ENCODE measurements around the gene SV2B.

The SV2B gene

GRCh38 chr15:91199511-91199910, 99.5 kb downstream of the SV2B start:
- no peak for DNase-seq

- DNase-seq = no peak
Observed at GRCh38 chr15:91200101-91200754, 100.2 kb downstream of the SV2B start.

DNA sequence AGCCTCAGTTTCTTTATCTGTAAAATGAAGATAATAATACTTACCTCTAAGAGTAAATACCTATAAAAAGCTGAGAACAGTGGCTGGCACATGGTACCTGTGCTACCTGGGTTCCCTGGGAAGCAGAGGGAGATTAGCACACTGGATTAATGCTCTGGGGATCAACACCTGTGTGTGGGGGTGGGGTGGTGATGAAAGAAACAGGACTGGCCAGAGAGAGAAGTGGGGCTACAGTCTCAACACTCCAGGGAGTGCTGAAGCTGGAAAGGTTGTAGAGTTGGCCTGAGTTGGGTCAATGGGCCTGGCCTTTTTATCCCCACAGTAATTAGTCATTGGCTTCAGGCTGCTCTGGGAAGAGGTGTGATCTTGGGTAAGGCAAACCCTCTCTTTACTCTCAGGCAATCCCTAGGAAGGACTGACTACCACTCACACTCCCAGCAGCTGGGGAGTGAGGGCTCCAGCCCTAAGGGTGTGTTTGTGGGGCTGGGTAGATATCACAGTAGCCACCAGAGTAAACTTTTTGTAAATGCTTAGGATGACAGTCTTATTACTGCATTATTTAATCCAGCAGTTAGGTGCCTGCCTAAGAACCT, 102.5 kb downstream of the SV2B start:
- no peak for DNase-seq

DNA sequence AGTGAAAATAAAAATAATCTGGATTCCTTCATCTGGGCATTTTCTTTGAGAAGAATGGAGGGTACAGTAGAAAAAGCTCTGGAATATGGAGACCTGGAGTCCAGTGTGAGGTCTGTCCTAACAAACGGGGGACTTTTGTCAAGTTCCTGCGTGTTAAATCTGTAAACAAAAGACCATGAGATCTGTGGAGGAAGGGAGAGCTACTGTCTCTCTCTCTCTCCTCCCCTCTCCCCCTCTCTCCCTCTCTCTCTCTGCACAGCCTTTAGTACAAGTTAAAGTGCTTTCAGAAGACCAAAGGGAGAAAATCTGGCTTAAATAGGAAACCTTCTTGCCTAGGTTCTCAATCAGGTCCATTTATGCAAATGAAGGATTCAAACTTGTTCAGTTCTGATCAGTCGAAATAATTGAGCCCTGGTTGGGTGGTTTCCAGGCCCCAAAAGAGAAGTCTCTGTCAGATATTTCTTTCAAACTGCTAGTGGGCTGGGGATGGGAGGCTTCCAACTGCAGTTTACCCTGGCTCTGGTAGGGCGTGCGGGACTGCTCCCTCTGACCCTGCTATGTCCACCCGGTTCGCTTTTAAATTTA, 103.7 kb downstream of the SV2B start:
- no peak for DNase-seq

- DNase-seq = no peak
Observed at GRCh38 chr15:91208371-91208770, 108.3 kb downstream of the SV2B start.

- DNase-seq = no peak
Observed at GRCh38 chr15:91209318-91209717, 109.3 kb downstream of the SV2B start.

DNA sequence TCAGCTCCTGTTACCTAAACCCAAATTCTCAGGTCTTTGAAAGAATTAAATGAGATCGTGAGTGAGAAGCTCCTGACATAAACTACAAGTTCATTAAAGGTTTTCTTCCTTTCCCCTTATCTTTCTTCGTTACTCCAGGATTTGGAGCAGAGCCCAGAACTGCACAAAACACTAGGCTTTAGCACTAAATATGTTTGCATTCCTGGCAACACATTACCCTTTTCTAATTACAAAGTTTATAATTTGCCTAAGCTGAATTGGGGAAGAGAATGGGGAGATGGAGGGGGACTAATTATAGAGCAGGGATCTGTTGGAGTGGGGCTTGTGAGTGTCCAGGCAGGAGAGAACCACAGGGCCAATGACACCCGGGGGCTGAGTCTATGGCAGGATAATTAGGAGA, 109.7 kb downstream of the SV2B start:
- no peak for DNase-seq

- no peak for DNase-seq
Observed at GRCh38 chr15:91214675-91215590, 114.9 kb downstream of the SV2B start.

DNA sequence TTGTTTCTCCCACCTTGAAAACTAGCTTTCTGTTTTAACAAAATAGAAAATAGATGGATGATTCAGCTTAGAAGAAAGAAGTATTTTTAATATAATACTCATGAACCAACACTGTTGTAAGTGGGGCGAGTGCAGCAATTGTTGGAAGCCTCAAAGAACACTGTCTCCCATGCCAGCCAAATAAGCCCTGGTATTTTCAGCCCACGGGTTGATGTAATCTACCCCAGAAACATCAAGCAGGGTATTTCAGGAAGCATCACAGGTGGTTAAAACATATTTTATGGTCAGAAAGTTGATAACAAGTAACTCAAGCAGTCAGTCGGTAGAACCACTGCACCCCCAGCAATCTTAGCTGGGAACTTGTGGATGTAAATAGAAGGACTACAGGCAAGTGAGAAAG, 115.9 kb downstream of the SV2B start:
- no peak for DNase-seq

GRCh38 chr15:91219206-91219605, 119.1 kb downstream of the SV2B start:
- DNase-seq = no peak

DNA sequence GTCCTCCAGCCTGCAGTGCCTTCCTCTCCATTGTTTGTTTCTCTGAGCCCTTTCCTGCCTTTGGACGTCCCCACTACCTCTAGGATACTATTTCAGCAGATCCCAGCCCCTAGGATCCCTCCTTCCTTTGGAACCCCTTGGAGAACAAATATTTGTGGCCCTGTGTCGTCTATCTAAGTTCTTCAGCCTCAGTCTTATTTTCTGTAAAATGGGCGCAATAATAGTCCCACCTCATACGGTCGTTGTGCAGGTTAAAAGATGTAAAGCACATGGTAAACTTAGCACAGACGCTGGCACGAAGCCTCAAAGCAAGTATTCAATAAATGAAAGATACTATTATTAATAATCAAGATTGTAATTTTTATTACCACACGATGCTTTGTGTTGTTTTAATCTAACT, 122.0 kb downstream of the SV2B start:
- no peak for DNase-seq

- no peak for DNase-seq
Observed at GRCh38 chr15:91223863-91224262, 123.8 kb downstream of the SV2B start.

- DNase-seq = peak; percentile 6
Observed at GRCh38 chr15:91224755-91225380, 124.8 kb downstream of the SV2B start.

DNA sequence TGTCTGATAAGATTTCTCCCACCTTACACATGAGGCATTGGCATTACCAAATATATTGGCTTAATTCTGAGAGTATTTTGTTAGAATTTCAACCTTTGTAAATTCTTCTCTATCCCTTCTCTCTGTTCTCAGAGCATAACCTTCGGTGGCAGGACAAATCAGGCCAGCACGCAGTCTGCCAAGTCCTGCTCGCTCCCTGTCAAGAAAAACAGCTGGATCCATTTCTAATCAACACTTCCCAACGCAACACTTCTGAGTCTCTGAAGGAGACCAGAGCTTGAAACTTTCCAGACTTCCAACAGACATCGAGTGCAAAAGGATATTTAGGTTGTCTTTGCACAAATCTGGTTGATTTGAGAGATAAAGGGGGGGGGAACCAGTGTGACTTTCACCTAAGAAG, 125.7 kb downstream of the SV2B start:
- DNase-seq = no peak

DNA sequence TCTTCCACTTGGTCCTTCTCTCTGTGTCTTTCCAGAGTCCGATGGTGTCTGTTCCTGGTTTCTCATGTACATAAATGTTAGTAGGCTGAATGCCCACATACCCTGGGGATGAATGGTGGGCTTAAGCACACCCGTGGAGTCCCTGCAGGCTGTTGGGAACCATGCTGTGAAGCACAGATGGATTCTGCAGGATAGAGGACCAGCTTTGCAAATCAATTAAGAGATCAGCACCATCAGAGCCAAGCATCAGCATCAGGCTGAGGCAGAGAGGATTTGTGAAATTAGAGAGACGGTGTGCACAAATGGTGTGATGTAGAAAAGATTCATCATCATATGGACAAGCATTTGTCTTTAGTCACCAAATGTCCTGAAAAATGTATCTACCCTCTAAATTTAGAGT, 127.1 kb downstream of the SV2B start:
- no peak for DNase-seq

DNA sequence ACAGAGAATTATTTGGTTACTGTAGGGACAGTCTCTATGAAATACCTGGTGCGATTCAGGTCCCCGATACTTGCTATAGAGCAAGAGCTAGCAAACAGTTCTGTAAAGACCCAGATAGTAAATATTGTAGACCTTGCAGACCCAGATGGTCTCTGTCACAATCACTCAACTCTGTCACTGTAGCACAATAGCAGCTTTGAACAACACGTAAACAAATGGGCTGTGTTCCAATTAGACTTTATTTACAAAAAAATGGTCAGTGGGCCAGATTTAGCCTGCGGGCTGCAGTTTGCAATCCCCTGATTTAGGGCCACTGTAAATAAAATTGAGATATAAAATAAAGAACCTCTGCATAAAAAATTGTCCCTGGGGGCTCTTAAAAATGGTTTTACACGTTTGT, 127.7 kb downstream of the SV2B start:
- no peak for DNase-seq

DNA sequence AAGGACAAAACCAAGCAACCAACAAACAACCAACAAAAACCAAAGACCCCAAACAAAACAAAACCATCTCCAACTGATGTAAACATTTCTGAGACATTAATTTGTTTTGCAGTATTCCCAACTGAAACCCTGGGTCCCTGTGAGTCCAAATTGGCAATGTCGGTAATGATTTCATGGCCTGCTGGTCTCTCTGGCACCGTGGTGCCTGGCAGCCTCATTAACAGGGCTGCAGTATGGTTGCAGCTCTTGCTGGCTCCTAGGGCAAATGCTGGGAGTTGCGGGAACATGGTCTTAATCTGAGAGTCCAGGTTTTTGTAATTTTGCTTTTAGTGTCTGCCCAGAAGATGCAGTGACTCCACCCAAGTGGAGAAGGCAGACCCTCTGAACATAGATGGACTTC, 128.3 kb downstream of the SV2B start:
- no peak for DNase-seq

DNA sequence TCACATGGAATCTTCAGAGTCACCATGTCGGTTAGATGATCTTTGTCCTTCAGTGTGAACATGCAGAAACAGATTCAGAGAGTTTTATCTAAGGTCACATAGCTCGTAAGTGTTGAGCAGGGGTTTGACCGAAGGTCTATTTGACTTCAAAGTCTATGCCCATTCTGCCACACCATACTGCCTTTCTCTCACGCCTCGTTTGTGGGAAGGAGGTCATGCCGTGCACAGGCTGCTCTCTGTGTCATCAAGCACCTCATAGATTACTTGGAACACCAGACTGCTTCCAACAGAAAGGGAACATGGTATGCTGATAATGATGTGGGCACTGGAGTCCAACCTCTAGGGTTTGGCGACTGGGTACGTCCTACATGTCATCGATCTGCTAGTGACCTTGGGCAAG, 128.8 kb downstream of the SV2B start:
- DNase-seq = no peak

DNA sequence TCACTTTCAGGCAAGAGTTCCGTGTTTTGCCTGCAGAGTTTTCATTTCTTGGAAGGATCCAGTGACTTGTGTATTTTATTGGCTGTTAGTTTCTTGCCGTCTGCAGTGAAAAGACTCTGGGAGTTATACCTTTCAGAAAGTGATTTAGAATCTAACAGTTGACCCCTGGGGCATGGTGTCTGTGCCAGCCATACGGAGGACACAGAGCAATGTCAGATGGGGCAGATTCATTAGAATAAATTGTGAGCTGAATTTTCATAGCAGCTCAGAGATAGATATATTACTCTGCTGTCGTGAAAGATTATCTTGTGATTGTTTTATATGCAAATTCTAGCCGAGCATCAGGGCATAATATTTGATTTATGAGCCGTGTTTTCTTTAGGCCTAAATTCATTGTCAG, 131.6 kb downstream of the SV2B start:
- no peak for DNase-seq

- no peak for DNase-seq
Observed at GRCh38 chr15:91234759-91235158, 134.7 kb downstream of the SV2B start.

DNA sequence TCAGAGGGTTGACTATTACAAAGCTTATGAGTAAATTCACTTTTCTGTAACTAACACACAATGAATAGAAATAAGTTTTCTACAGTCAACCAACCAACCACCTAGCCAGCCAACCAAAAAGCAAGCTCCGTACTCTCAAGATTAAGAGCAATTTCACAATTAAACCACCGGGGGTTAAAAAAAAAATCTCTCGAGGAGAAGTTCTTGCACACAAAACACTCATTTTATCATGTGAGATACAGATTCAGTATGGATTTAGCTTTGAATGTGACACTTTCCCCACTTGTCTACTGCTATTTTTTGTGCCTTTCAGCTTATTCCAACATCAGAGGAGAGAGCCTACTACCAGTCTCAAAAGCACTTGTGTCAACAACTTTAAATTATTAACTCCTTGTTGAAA, 135.3 kb downstream of the SV2B start:
- no peak for DNase-seq

DNA sequence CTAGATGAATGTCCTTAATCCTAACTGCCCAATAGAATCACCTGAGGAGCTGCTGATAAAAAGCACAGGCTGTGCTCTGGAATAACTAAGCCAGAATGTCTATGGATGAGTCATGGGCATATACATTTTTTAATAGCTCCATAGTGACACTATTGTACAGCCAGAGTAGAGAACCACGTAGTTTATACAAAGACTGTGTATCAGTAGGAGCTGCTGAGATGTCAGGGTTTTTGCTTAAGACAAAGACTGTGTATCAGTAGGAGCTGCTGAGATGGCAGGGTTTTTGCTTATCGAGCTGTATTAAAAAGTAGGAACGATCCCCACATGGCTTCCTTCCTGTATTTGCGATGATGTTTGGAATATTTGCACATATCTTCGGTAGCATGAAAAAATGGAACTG, 137.4 kb downstream of the SV2B start:
- DNase-seq = no peak
